GM12878 (cell line): ENCODE results near the gene ARL15. TPM values are rescaled to one million over a fixed set of nuclear protein-coding genes. Genes with fewer than 3 reads are reported as not detected.
A peak's percentile ranks its signal among the peaks of the same experiment; 100 is the strongest.

Experiments
- ATAC-seq: fragments of 200-7000 bp; cut with Tn5 transposase; 3 replicates; pipeline ENCODE4 v1.9.1; 2020; ENCODE audit warnings: mild to moderate bottlenecking, moderate library complexity
- BruUV-seq: library from RNA; stranded (reverse); fragments of 400-500 nt; replicated peaks from 2 replicates; lab custom pipeline; 2021; lab: Mats Ljungman, UMichigan
- CTCF ChIA-PET: fragments of 300-600 bp; sonication (Branson Sonifier 250); formaldehyde crosslinking; extraction: SDS; loops from one replicate; lab custom pipeline; 2021; ENCODE audit warnings: inconsistent platforms; lab: Yijun Ruan, JAX
- POLR2A ChIA-PET: fragments of 350-600 bp; formaldehyde crosslinking; extraction: SDS; loops from one replicate; lab custom pipeline; 2021; ENCODE audit warnings: inconsistent platforms; lab: Charles Lee
- RAD21 ChIA-PET: fragments of 300-600 bp; sonication (Branson Sonifier 250); formaldehyde crosslinking; loops from one replicate; lab custom pipeline; 2023; ENCODE audit warnings: antibody characterized with exemption; ENCODE audit not compliant: unreplicated experiment; lab: Charles Lee
- SMC1A ChIA-PET: fragments of 300-600 bp; sonication (Branson Sonifier 250); formaldehyde crosslinking; loops from one replicate; lab custom pipeline; 2023; ENCODE audit not compliant: unreplicated experiment, uncharacterized antibody; lab: Charles Lee
- DNase-seq: peaks from one replicate; pipeline ENCODE4 v3.0.0-alpha.2; 2011; ENCODE audit warnings: low read depth, low spot score
- FAIRE-seq: peaks from 3 replicates; lab custom pipeline; 2011; peaks lifted over from hg19 to GRCh38; lab: Jason Lieb, UNC
- H2AFZ ChIP-seq: 2 replicates; pipeline ENCODE4 v1.6.0; 2011; ENCODE audit warnings: low read depth, low read length, control low read depth; ENCODE audit not compliant: control insufficient read depth
- H3K27ac ChIP-seq: 2 replicates; pipeline ENCODE4 v1.5.1; 2011; ENCODE audit warnings: control low read depth; ENCODE audit not compliant: control insufficient read depth, insufficient read depth
- H3K27me3 ChIP-seq, 2 experiments: replicated peaks in 1 of 2; 2 replicates each; pipeline versions ENCODE4 v1.6.0 to v1.6.1; 2011; ENCODE audit warnings: low read length in 1 of 2; ENCODE audit not compliant: control insufficient read depth in 2 of 2, insufficient read depth in 2 of 2
- H3K36me3 ChIP-seq, 2 experiments: 2 replicates each; pipeline ENCODE4 v1.5.1; 2011; ENCODE audit warnings: low read length in 1 of 2; ENCODE audit not compliant: control insufficient read depth in 2 of 2, insufficient read depth in 2 of 2
- H3K4me1 ChIP-seq: 2 replicates; pipeline ENCODE4 v1.6.1; 2011; ENCODE audit warnings: mild to moderate bottlenecking, low read length, moderate library complexity, mixed read lengths; ENCODE audit not compliant: control insufficient read depth, insufficient read depth
- H3K4me2 ChIP-seq: 2 replicates; pipeline ENCODE4 v1.6.0; 2011; ENCODE audit warnings: control low read depth; ENCODE audit not compliant: control insufficient read depth, insufficient read depth
- H3K4me3 ChIP-seq: fragments of 200-600 bp; sonication (generic); 2 replicates; pipeline ENCODE4 v1.5.1; 2016
- H3K79me2 ChIP-seq: 2 replicates; pipeline ENCODE4 v1.6.0; 2011; ENCODE audit warnings: low read length; ENCODE audit not compliant: control insufficient read depth, insufficient read depth
- H3K9ac ChIP-seq: 2 replicates; pipeline ENCODE4 v1.8.0; 2011; ENCODE audit warnings: low read length, control low read depth, mixed read lengths; ENCODE audit not compliant: control insufficient read depth, insufficient read depth
- H3K9me3 ChIP-seq: replicated peaks from 3 replicates; pipeline ENCODE4 v1.5.1; 2011; ENCODE audit warnings: mild to moderate bottlenecking, low read length; ENCODE audit not compliant: control insufficient read depth, insufficient read depth
- H4K20me1 ChIP-seq: 2 replicates; pipeline ENCODE4 v1.6.0; 2011; ENCODE audit not compliant: control insufficient read depth, insufficient read depth
- EGR1 ChIP-seq, 2 experiments: IDR thresholded peaks; 1 replicate in 1 of 2; 2 replicates in 1 of 2; pipeline ENCODE4 v1.6.1; 2011 to 2012; ENCODE audit warnings: low read depth in 2 of 2, low read length in 2 of 2, borderline replicate concordance in 1 of 2, mild to moderate bottlenecking in 1 of 2, moderate library complexity in 1 of 2
- FOXM1 ChIP-seq: IDR thresholded peaks from 2 replicates; pipeline ENCODE4 v1.6.1; 2012; ENCODE audit warnings: low read depth, mild to moderate bottlenecking, inconsistent platforms, low read length, moderate library complexity
- JUNB ChIP-seq: IDR thresholded peaks from 2 replicates; pipeline ENCODE4 v1.6.1; 2016; ENCODE audit warnings: antibody characterized with exemption, mild to moderate bottlenecking
- MTA3 ChIP-seq: IDR thresholded peaks from 2 replicates; pipeline ENCODE4 v1.6.1; 2012; ENCODE audit warnings: low read length, inconsistent platforms, borderline replicate concordance
- MXI1 ChIP-seq: fragments of 150-350 bp; IDR thresholded peaks from 2 replicates; pipeline ENCODE4 v1.6.1; 2011; ENCODE audit warnings: low read depth, mild to moderate bottlenecking, inconsistent platforms, low read length, improper control_type of control experiment
- MYB ChIP-seq: fragments of 150-350 bp; IDR thresholded peaks from 2 replicates; pipeline ENCODE4 v1.6.1; 2014; ENCODE audit warnings: mild to moderate bottlenecking, low read depth, low read length, borderline replicate concordance
- SIN3A ChIP-seq: IDR thresholded peaks from 2 replicates; pipeline ENCODE4 v1.6.1; 2012; ENCODE audit warnings: low read depth, low read length, improper control_type of control experiment
- SMC3 ChIP-seq: IDR thresholded peaks from 2 replicates; pipeline ENCODE4 v1.6.1; 2011; ENCODE audit warnings: low read length, improper control_type of control experiment, borderline replicate concordance
- SRF ChIP-seq, 2 experiments: IDR thresholded peaks; 2 replicates each; pipeline ENCODE4 v1.6.1; 2011; ENCODE audit warnings: low read depth in 2 of 2, low read length in 2 of 2, mild to moderate bottlenecking in 1 of 2, moderate library complexity in 1 of 2
- TBL1XR1 ChIP-seq: IDR thresholded peaks from 2 replicates; pipeline ENCODE4 v1.6.1; 2012; ENCODE audit warnings: low read depth, low read length, improper control_type of control experiment
- ZBTB40 ChIP-seq: fragments of 450-650 bp; IDR thresholded peaks from 2 replicates; pipeline ENCODE4 v1.6.1; 2016; ENCODE audit warnings: mild to moderate bottlenecking, moderate library complexity, borderline replicate concordance
- WGBS: methylation state at CpG from one replicate; pipeline ENCODE4 v1.1.6; 2016; ENCODE audit warnings: low lambda C conversion rate; ENCODE audit not compliant: insufficient replicate concordance, insufficient coverage; ENCODE audit errors: missing lambda C conversion rate; 5-methylcytosine and 5-hydroxymethylcytosine counted together
- in situ Hi-C: fragments of 300-500 bp; cut with MboI; formaldehyde crosslinking; loops from 9 replicates; pipeline ENCODE4 v1.14.3; 2018; ENCODE audit warnings: mixed read lengths
- intact Hi-C: fragments of 100-400 bp; cut with micrococcal nuclease; formaldehyde crosslinking; loops from one replicate; pipeline ENCODE4 v1.14.2; 2022; ENCODE audit not compliant: unreplicated experiment
- polyA plus RNA-seq, 11 experiments: library from polyadenylated mRNA; depleted of rRNA in 4 of 11; unstranded in 6 of 11; stranded (reverse) in 5 of 11; fragments of >200 nt; fragmentation: Nextera tagmentation in 4 of 11; fragmentation: Illumina TruSeq in 1 of 11; extraction: Ambion mirVana in 4 of 11; extraction: Trizol in 1 of 11; gene quantifications; 1 replicate in 1 of 11; 2 replicates in 10 of 11; pipeline versions ENCODE4 v1.2.1 to v1.2.3, GENCODE V29; 2011 to 2016; ENCODE audit warnings: inconsistent platforms in 2 of 11, missing spikeins in 2 of 11, low read depth in 1 of 11
- total RNA-seq, 4 experiments: library from RNA; depleted of rRNA in 3 of 4; stranded (reverse); fragments of >200 nt in 3 of 4; fragmentation: Illumina TruSeq in 1 of 4; extraction: Trizol in 1 of 4; gene quantifications; 2 replicates each; pipeline versions ENCODE4 v1.2.1 to v1.2.3, GENCODE V29; 2013 to 2021

Gene ARL15
- total and polyA plus RNA-seq, 10 of the 15 experiments (the other 5 are each of a cell fraction or from before 2014, with no cell fraction given) = 3.6 to 11.0 (median 7.7) TPM

DNA sequence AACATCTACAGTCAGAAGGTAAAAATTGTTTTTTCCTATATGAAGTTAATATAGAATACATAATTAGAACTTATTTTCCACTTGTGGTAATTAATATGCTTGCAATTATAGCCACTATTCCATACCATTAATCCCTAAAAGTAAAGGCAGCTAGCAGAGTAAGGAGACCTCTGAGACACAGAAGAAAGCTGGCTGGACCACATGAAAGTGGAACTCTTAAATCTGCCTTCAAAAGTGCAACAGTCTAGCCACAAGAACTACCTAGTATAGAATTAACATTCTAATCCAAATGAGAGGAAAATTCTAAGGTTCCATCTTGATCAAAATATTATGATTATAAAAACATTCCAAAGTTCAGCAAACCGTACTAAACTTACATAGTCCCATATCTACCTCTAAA is 37.6 kb downstream of the ARL15 start:
- no peaks in the 10 kb centered on the region for H3K36me3 ChIP-seq
- WGBS = 20% methylated on average over 1 of the region's 1 CpG
- H3K4me3 ChIP-seq = no peak overlapping the region
- H4K20me1 ChIP-seq = 0 out of 2 replicates have a peak, but pooled peaks cover 3% of the 10 kb centered on the region
- DNase-seq = no peak
- H3K4me1 ChIP-seq = no peaks in the 10 kb centered on the region
- ChIA-PET RAD21 (no interaction called here), CTCF (no interaction called here), SMC1A (interaction anchor here (0.6 to 2.3 kb wide), 2 partner anchors 29 to 218 kb away, joined by 4 to 7 read pairs; no protein-coding TSS in a partner anchor), POLR2A (no interaction called here)
- no peak for ATAC-seq
- H2AFZ ChIP-seq = no peak overlapping the region
- H3K4me2 ChIP-seq = no peak overlapping the region
- TF ChIP-seq SIN3A (no peak), MTA3 (no peak), FOXM1 (no peak), TBL1XR1 (no peak), MXI1 (no peak), EGR1 (IDR thresholded peaks at IDR 0.05; ENCODE audit: borderline replicate concordance in 1 of 2, low read depth in 2 of 2, low read length in 2 of 2) (no peak), SRF (IDR thresholded peaks at IDR 0.05; ENCODE audit: low read depth in 2 of 2, low read length in 2 of 2) (no peak), SMC3 (no peak), JUNB (no peak), ZBTB40 (no peak), MYB (no peak)
- no peaks in the 10 kb centered on the region for H3K27me3 ChIP-seq
- intact Hi-C loops = no loop called here
- H3K27ac ChIP-seq = no peak overlapping the region
- BruUV-seq = no TSS peak
- no peak overlapping the region for H3K9ac ChIP-seq
- H3K79me2 ChIP-seq = no peaks in the 10 kb centered on the region
- peak; percentile 64 for FAIRE-seq
- H3K9me3 ChIP-seq = no peaks in the 10 kb centered on the region
- in situ Hi-C loops = no loop called here
